ENCODE results near the gene C1GALT1.

The C1GALT1 gene

GRCh38 chr7:7165372-7165771, 17.0 kb upstream of the C1GALT1 start:
- Histone ChIP-seq H3K4me3 (ENCODE audit: insufficient read depth, low read depth, low read length, poor library complexity, severe bottlenecking) (no peak overlapping the region), H3K27ac (ENCODE audit: insufficient read depth, low read length, poor library complexity, severe bottlenecking) (no peak overlapping the region), H3K4me1 (ENCODE audit: control insufficient read depth, insufficient read depth, low read length, poor library complexity, severe bottlenecking) (peaks cover 6% of the 10 kb centered on the region), H3K9me3 (ENCODE audit: control insufficient read depth, low read length) (no peaks in the 10 kb centered on the region), H3K27me3 (replicated peaks; ENCODE audit: control insufficient read depth, insufficient read depth, low read length, poor library complexity, severe bottlenecking) (no peaks in the 10 kb centered on the region), H3K36me3 (ENCODE audit: control insufficient read depth, insufficient read depth, low read length) (no peaks in the 10 kb centered on the region)
- DNase-seq = no peak

GRCh38 chr7:7166318-7166717, 16.0 kb upstream of the C1GALT1 start:
- H3K4me3 ChIP-seq (ENCODE audit: insufficient read depth, low read depth, low read length, poor library complexity, severe bottlenecking) = no peak overlapping the region
- H3K4me1 ChIP-seq (ENCODE audit: control insufficient read depth, insufficient read depth, low read length, poor library complexity, severe bottlenecking) = peaks cover 4% of the 10 kb centered on the region
- no peaks in the 10 kb centered on the region for H3K27me3 ChIP-seq (replicated peaks; ENCODE audit: control insufficient read depth, insufficient read depth, low read length, poor library complexity, severe bottlenecking)
- H3K9me3 ChIP-seq (ENCODE audit: control insufficient read depth, low read length) = no peaks in the 10 kb centered on the region
- no peaks in the 10 kb centered on the region for H3K36me3 ChIP-seq (ENCODE audit: control insufficient read depth, insufficient read depth, low read length)
- H3K27ac ChIP-seq (ENCODE audit: insufficient read depth, low read length, poor library complexity, severe bottlenecking) = no peak overlapping the region
- no peak for DNase-seq

DNA sequence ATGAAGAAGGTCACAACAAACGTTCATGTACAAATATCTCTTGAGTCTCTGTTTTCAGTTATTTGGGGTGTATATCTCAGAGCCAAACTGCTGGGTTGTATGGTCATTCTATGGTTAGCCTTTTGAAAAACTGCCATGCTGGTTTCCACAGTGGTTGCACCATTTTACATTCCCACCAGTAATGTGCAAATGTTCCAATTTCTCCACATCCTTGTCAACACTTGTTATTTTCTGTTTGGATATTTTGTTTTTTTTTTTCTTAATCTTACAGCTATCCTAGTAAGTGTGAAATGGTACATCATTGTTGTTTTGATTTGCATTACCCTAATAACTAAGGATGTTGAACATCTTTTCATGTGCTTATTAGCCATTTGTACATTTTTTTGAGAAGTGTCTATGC, 13.0 kb upstream of the C1GALT1 start:
- H3K4me3 ChIP-seq (ENCODE audit: insufficient read depth, low read depth, low read length, poor library complexity, severe bottlenecking) = no peak overlapping the region
- H3K9me3 ChIP-seq (ENCODE audit: control insufficient read depth, low read length) = no peaks in the 10 kb centered on the region
- H3K4me1 ChIP-seq (ENCODE audit: control insufficient read depth, insufficient read depth, low read length, poor library complexity, severe bottlenecking) = peaks cover 4% of the 10 kb centered on the region
- DNase-seq = no peak
- H3K27ac ChIP-seq (ENCODE audit: insufficient read depth, low read length, poor library complexity, severe bottlenecking) = no peak overlapping the region
- H3K36me3 ChIP-seq (ENCODE audit: control insufficient read depth, insufficient read depth, low read length) = no peaks in the 10 kb centered on the region
- H3K27me3 ChIP-seq (replicated peaks; ENCODE audit: control insufficient read depth, insufficient read depth, low read length, poor library complexity, severe bottlenecking) = no peaks in the 10 kb centered on the region

- no peaks in the 10 kb centered on the region for H3K27me3 ChIP-seq (replicated peaks; ENCODE audit: control insufficient read depth, insufficient read depth, low read length, poor library complexity, severe bottlenecking)
- H3K27ac ChIP-seq (ENCODE audit: insufficient read depth, low read length, poor library complexity, severe bottlenecking) = no peak overlapping the region
- H3K4me3 ChIP-seq (ENCODE audit: insufficient read depth, low read depth, low read length, poor library complexity, severe bottlenecking) = no peak overlapping the region
- DNase-seq = no peak
- H3K36me3 ChIP-seq (ENCODE audit: control insufficient read depth, insufficient read depth, low read length) = no peaks in the 10 kb centered on the region
- H3K4me1 ChIP-seq (ENCODE audit: control insufficient read depth, insufficient read depth, low read length, poor library complexity, severe bottlenecking) = no peaks in the 10 kb centered on the region
- H3K9me3 ChIP-seq (ENCODE audit: control insufficient read depth, low read length) = no peaks in the 10 kb centered on the region
These were observed 8.2 kb upstream of the C1GALT1 start for GRCh38 chr7:7173956-7174632.

DNA sequence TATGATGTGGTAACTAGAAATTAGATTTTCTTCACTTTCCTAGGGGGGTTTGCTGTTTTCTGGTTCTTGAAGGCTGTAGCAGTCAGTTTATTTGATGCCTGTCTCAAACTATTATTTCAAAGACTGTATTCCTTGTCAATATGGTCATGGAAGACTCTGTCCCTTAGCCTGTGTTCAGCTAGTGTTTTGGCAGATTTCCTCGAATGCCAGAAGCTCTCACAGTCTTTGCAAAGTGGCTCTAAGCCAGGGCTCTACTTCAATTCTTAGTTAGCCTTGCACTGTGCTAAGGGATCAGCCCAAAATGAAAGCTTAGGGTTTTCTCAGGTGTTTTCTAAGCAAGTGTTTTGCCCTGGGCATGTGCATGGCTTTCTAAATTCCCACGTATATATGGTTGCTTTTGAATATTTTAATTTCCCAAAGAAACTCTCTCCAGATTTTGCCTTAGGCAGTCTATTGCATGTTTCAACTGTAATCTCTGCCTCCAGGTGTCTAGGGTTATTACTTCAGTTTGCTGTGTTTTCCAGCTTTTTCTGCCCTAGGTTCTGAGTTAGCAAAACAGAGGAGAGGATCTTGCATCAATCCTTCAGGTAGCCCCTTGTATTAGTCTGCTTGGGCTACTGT, 7.2 kb upstream of the C1GALT1 start:
- Histone ChIP-seq H3K9me3 (ENCODE audit: control insufficient read depth, low read length) (no peaks in the 10 kb centered on the region), H3K4me3 (ENCODE audit: insufficient read depth, low read depth, low read length, poor library complexity, severe bottlenecking) (no peak overlapping the region), H3K27ac (ENCODE audit: insufficient read depth, low read length, poor library complexity, severe bottlenecking) (no peak overlapping the region), H3K4me1 (ENCODE audit: control insufficient read depth, insufficient read depth, low read length, poor library complexity, severe bottlenecking) (no peaks in the 10 kb centered on the region), H3K27me3 (replicated peaks; ENCODE audit: control insufficient read depth, insufficient read depth, low read length, poor library complexity, severe bottlenecking) (no peaks in the 10 kb centered on the region), H3K36me3 (ENCODE audit: control insufficient read depth, insufficient read depth, low read length) (no peaks in the 10 kb centered on the region)
- DNase-seq = no peak

GRCh38 chr7:7176406-7177043, 5.8 kb upstream of the C1GALT1 start:
- H3K27me3 ChIP-seq (replicated peaks; ENCODE audit: control insufficient read depth, insufficient read depth, low read length, poor library complexity, severe bottlenecking) = no peaks in the 10 kb centered on the region
- no peak overlapping the region for H3K4me3 ChIP-seq (ENCODE audit: insufficient read depth, low read depth, low read length, poor library complexity, severe bottlenecking)
- H3K36me3 ChIP-seq (ENCODE audit: control insufficient read depth, insufficient read depth, low read length) = no peaks in the 10 kb centered on the region
- H3K4me1 ChIP-seq (ENCODE audit: control insufficient read depth, insufficient read depth, low read length, poor library complexity, severe bottlenecking) = peaks cover 6% of the 10 kb centered on the region
- H3K9me3 ChIP-seq (ENCODE audit: control insufficient read depth, low read length) = no peaks in the 10 kb centered on the region
- no peak overlapping the region for H3K27ac ChIP-seq (ENCODE audit: insufficient read depth, low read length, poor library complexity, severe bottlenecking)
- no peak for DNase-seq

GRCh38 chr7:7177044-7177517, 5.3 kb upstream of the C1GALT1 start:
- H3K27me3 ChIP-seq (replicated peaks; ENCODE audit: control insufficient read depth, insufficient read depth, low read length, poor library complexity, severe bottlenecking) = no peaks in the 10 kb centered on the region
- no peak overlapping the region for H3K4me3 ChIP-seq (ENCODE audit: insufficient read depth, low read depth, low read length, poor library complexity, severe bottlenecking)
- H3K9me3 ChIP-seq (ENCODE audit: control insufficient read depth, low read length) = no peaks in the 10 kb centered on the region
- H3K36me3 ChIP-seq (ENCODE audit: control insufficient read depth, insufficient read depth, low read length) = no peaks in the 10 kb centered on the region
- DNase-seq = no peak
- H3K4me1 ChIP-seq (ENCODE audit: control insufficient read depth, insufficient read depth, low read length, poor library complexity, severe bottlenecking) = peaks cover 6% of the 10 kb centered on the region
- H3K27ac ChIP-seq (ENCODE audit: insufficient read depth, low read length, poor library complexity, severe bottlenecking) = no peak overlapping the region

GRCh38 chr7:7178081-7178480, 4.3 kb upstream of the C1GALT1 start:
- H3K9me3 ChIP-seq (ENCODE audit: control insufficient read depth, low read length) = no peaks in the 10 kb centered on the region
- no peak overlapping the region for H3K27ac ChIP-seq (ENCODE audit: insufficient read depth, low read length, poor library complexity, severe bottlenecking)
- no peak for DNase-seq
- H3K27me3 ChIP-seq (replicated peaks; ENCODE audit: control insufficient read depth, insufficient read depth, low read length, poor library complexity, severe bottlenecking) = no peaks in the 10 kb centered on the region
- no peak overlapping the region for H3K4me3 ChIP-seq (ENCODE audit: insufficient read depth, low read depth, low read length, poor library complexity, severe bottlenecking)
- H3K36me3 ChIP-seq (ENCODE audit: control insufficient read depth, insufficient read depth, low read length) = no peaks in the 10 kb centered on the region
- H3K4me1 ChIP-seq (ENCODE audit: control insufficient read depth, insufficient read depth, low read length, poor library complexity, severe bottlenecking) = peaks cover 6% of the 10 kb centered on the region

DNA sequence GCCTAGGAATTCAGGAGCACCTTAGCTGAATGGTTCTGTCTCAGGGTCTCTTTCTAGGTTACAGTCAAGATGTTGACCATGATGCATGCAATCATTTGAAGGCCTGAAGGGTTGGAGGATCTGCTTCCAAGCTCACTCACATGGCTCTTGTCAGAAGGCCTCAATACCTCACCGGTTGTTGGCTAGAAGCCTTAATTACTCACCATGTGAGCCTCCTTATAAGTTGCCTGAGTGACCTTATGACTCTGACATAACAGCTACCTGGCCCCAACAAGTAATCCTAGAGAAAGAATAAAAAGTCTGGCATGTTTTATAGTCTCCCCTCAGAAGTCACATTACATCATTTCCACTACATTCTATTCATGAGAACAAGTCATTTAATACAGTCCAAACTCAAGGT, 3.4 kb upstream of the C1GALT1 start:
- peaks cover 9% of the 10 kb centered on the region for H3K4me1 ChIP-seq (ENCODE audit: control insufficient read depth, insufficient read depth, low read length, poor library complexity, severe bottlenecking)
- no peak for DNase-seq

More for the DNA sequence above, 3.4 kb upstream of the C1GALT1 start:
- H3K27ac ChIP-seq (ENCODE audit: insufficient read depth, low read length, poor library complexity, severe bottlenecking) = no peak overlapping the region
- no peaks in the 10 kb centered on the region for H3K9me3 ChIP-seq (ENCODE audit: control insufficient read depth, low read length)
- no peaks in the 10 kb centered on the region for H3K36me3 ChIP-seq (ENCODE audit: control insufficient read depth, insufficient read depth, low read length)
- no peaks in the 10 kb centered on the region for H3K27me3 ChIP-seq (replicated peaks; ENCODE audit: control insufficient read depth, insufficient read depth, low read length, poor library complexity, severe bottlenecking)
- no peak overlapping the region for H3K4me3 ChIP-seq (ENCODE audit: insufficient read depth, low read depth, low read length, poor library complexity, severe bottlenecking)
